ENCODE results near the gene SDC1. TPM values are rescaled to one million over a fixed set of nuclear protein-coding genes. Genes with fewer than 3 reads are reported as not detected.
A peak's percentile ranks its signal among the peaks of the same experiment; 100 is the strongest.

Gene SDC1
- total RNA-seq, 1 donor from 2014 or later = 11.1 TPM

GRCh38 chr2:20188851-20189250 is 36.1 kb downstream of the SDC1 start:
- no peaks in the 10 kb centered on the region for H3K36me3 Mint-ChIP-seq (ENCODE audit: unreplicated experiment)
- H3K4me1 Mint-ChIP-seq (ENCODE audit: unreplicated experiment) = peaks cover 41% of the 10 kb centered on the region
- DNase-seq (ENCODE audit: extremely low spot score, unreplicated experiment) = no peak
- no peak overlapping the region for H3K27ac Mint-ChIP-seq (ENCODE audit: unreplicated experiment)
- H3K9me3 Mint-ChIP-seq (ENCODE audit: unreplicated experiment) = no peaks in the 10 kb centered on the region
- no peak overlapping the region for H3K4me3 Mint-ChIP-seq (ENCODE audit: unreplicated experiment)
- TF ChIP-seq CTCF (IDR thresholded peaks at IDR 0.05) = no peak
- no peaks in the 10 kb centered on the region for H3K27me3 Mint-ChIP-seq (ENCODE audit: unreplicated experiment)

- peaks cover 41% of the 10 kb centered on the region for H3K4me1 Mint-ChIP-seq (ENCODE audit: unreplicated experiment)
- no peaks in the 10 kb centered on the region for H3K36me3 Mint-ChIP-seq (ENCODE audit: unreplicated experiment)
- DNase-seq (ENCODE audit: extremely low spot score, unreplicated experiment) = no peak
- no peak overlapping the region for H3K4me3 Mint-ChIP-seq (ENCODE audit: unreplicated experiment)
- TF ChIP-seq CTCF (IDR thresholded peaks at IDR 0.05) = no peak
- H3K27me3 Mint-ChIP-seq (ENCODE audit: unreplicated experiment) = no peaks in the 10 kb centered on the region
- no peak overlapping the region for H3K27ac Mint-ChIP-seq (ENCODE audit: unreplicated experiment)
- H3K9me3 Mint-ChIP-seq (ENCODE audit: unreplicated experiment) = no peaks in the 10 kb centered on the region
Observed at GRCh38 chr2:20188201-20188600, 36.7 kb downstream of the SDC1 start.

GRCh38 chr2:20187331-20187730 is 37.6 kb downstream of the SDC1 start:
- DNase-seq (ENCODE audit: extremely low spot score, unreplicated experiment) = no peak
- H3K9me3 Mint-ChIP-seq (ENCODE audit: unreplicated experiment) = no peaks in the 10 kb centered on the region
- TF ChIP-seq CTCF (IDR thresholded peaks at IDR 0.05) = no peak
- no peak overlapping the region for H3K27ac Mint-ChIP-seq (ENCODE audit: unreplicated experiment)
- H3K27me3 Mint-ChIP-seq (ENCODE audit: unreplicated experiment) = no peaks in the 10 kb centered on the region
- no peak overlapping the region for H3K4me3 Mint-ChIP-seq (ENCODE audit: unreplicated experiment)
- H3K4me1 Mint-ChIP-seq (ENCODE audit: unreplicated experiment) = peaks cover 41% of the 10 kb centered on the region
- H3K36me3 Mint-ChIP-seq (ENCODE audit: unreplicated experiment) = no peaks in the 10 kb centered on the region

- Mint-ChIP-seq H3K36me3 (ENCODE audit: unreplicated experiment) (no peaks in the 10 kb centered on the region), H3K4me1 (ENCODE audit: unreplicated experiment) (peaks cover 41% of the 10 kb centered on the region), H3K9me3 (ENCODE audit: unreplicated experiment) (no peaks in the 10 kb centered on the region), H3K4me3 (ENCODE audit: unreplicated experiment) (no peak overlapping the region), H3K27ac (ENCODE audit: unreplicated experiment) (no peak overlapping the region), H3K27me3 (ENCODE audit: unreplicated experiment) (no peaks in the 10 kb centered on the region)
- no peak for TF ChIP-seq CTCF (IDR thresholded peaks at IDR 0.05)
- DNase-seq (ENCODE audit: extremely low spot score, unreplicated experiment) = no peak
Observed at GRCh38 chr2:20186855-20187187, 38.1 kb downstream of the SDC1 start.

- peaks cover 41% of the 10 kb centered on the region for H3K4me1 Mint-ChIP-seq (ENCODE audit: unreplicated experiment)
- no peak for TF ChIP-seq CTCF (IDR thresholded peaks at IDR 0.05)
- H3K27ac Mint-ChIP-seq (ENCODE audit: unreplicated experiment) = peak overlapping the region; percentile 69
- no peaks in the 10 kb centered on the region for H3K9me3 Mint-ChIP-seq (ENCODE audit: unreplicated experiment)
- DNase-seq (ENCODE audit: extremely low spot score, unreplicated experiment) = no peak
- no peak overlapping the region for H3K4me3 Mint-ChIP-seq (ENCODE audit: unreplicated experiment)
- H3K27me3 Mint-ChIP-seq (ENCODE audit: unreplicated experiment) = no peaks in the 10 kb centered on the region
- H3K36me3 Mint-ChIP-seq (ENCODE audit: unreplicated experiment) = no peaks in the 10 kb centered on the region
Observed at GRCh38 chr2:20186078-20186854, 38.7 kb downstream of the SDC1 start.
